ENCODE results near the gene PTPRT. TPM values are rescaled to one million over a fixed set of nuclear protein-coding genes. Genes with fewer than 3 reads are reported as not detected.

Gene PTPRT
- polyA plus RNA-seq, 1 of the 3 experiments (the other 2 are of a cell fraction) = not detected

- Histone ChIP-seq H2AFZ (ENCODE audit: low read depth) (no peak overlapping the region), H3K4me2 (no peak overlapping the region), H3K9me3 (no peaks in the 10 kb centered on the region), H3K27me3 (ENCODE audit: insufficient read depth) (no peaks in the 10 kb centered on the region), H3K9ac (no peak overlapping the region), H3K4me1 (ENCODE audit: control insufficient read depth in 1 of 2, insufficient read depth in 2 of 2, low read depth in 1 of 2, low read length in 1 of 2) (no peaks in the 10 kb centered on the region), H3F3A (replicated peaks; ENCODE audit: insufficient read depth) (no peaks in the 10 kb centered on the region), H3K9me2 (no peaks in the 10 kb centered on the region), H3K79me2 (ENCODE audit: insufficient read depth) (no peaks in the 10 kb centered on the region), H3K4me3 (ENCODE audit: low read depth in 2 of 2, low read length in 1 of 2) (no peak overlapping the region), H4K20me1 (ENCODE audit: insufficient read depth) (no peaks in the 10 kb centered on the region), H3K36me3 (replicated peaks in 1 of 2; ENCODE audit: control insufficient read depth in 1 of 2, insufficient read depth in 2 of 2, low read length in 1 of 2) (no peaks in the 10 kb centered on the region), H3K27ac (ENCODE audit: low read depth in 2 of 2, low read length in 1 of 2) (no peak overlapping the region)
- ChIA-PET POLR2A (no interaction called here), CTCF (no interaction called here)
- no peak for DNase-seq
- WGBS (ENCODE audit: low lambda C conversion rate) = 23% methylated on average over 6 of the region's 6 CpGs
- TF ChIP-seq GATA2 (CRISPR knock-in tag; IDR thresholded peaks at IDR 0.05) (no peak), RAD21 (IDR thresholded peaks at IDR 0.05; ENCODE audit: low read length) (no peak), USF2 (IDR thresholded peaks at IDR 0.05; ENCODE audit: borderline replicate concordance, low read depth, low read length) (no peak), SIN3A (IDR thresholded peaks at IDR 0.05; ENCODE audit: borderline replicate concordance, low read depth, low read length) (no peak), POLR2AphosphoS5 (IDR thresholded peaks at IDR 0.05; ENCODE audit: low read depth, low read length) (no peak)
Observed at GRCh38 chr20:42703744-42704143, 486.0 kb downstream of the PTPRT start.

DNA sequence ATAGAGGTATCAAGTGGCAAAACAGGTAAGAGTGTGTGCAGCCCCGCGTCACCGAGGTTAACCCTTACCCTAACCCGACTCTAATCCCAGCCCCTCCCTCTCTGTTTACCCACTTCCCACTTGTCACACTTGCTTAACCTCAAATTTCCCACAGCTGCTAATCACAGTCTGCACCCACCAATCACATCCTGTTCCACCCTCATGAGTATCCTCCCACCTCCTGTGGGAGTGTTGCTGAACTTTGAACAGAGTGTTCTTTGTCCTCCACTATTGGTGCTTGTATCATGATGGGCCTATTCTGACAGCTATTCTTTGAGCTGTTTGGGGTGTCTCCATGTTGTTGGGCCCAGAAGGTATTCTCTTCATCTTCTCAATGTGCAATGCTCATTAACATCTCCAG lies 487.8 kb downstream of the PTPRT start:
- Histone ChIP-seq H3K4me3 (ENCODE audit: low read depth in 2 of 2, low read length in 1 of 2) (no peak overlapping the region), H3K4me1 (ENCODE audit: control insufficient read depth in 1 of 2, insufficient read depth in 2 of 2, low read depth in 1 of 2, low read length in 1 of 2) (no peaks in the 10 kb centered on the region), H3K79me2 (ENCODE audit: insufficient read depth) (no peaks in the 10 kb centered on the region), H3K36me3 (replicated peaks in 1 of 2; ENCODE audit: control insufficient read depth in 1 of 2, insufficient read depth in 2 of 2, low read length in 1 of 2) (no peaks in the 10 kb centered on the region), H3K27me3 (ENCODE audit: insufficient read depth) (no peaks in the 10 kb centered on the region), H2AFZ (ENCODE audit: low read depth) (no peak overlapping the region), H3K9me3 (no peaks in the 10 kb centered on the region), H3K9ac (no peak overlapping the region), H3K27ac (ENCODE audit: low read depth in 2 of 2, low read length in 1 of 2) (no peak overlapping the region), H3K4me2 (no peak overlapping the region), H4K20me1 (ENCODE audit: insufficient read depth) (no peaks in the 10 kb centered on the region), H3F3A (replicated peaks; ENCODE audit: insufficient read depth) (no peaks in the 10 kb centered on the region), H3K9me2 (no peaks in the 10 kb centered on the region)
- ChIA-PET POLR2A (no interaction called here), CTCF (no interaction called here)
- WGBS (ENCODE audit: low lambda C conversion rate) = 20% methylated on average over 4 of the region's 4 CpGs
- no peak for TF ChIP-seq RCOR1 (IDR thresholded peaks at IDR 0.05; ENCODE audit: low read length)
- TF ChIP-seq SMC3 (IDR thresholded peaks at IDR 0.05; ENCODE audit: low read depth, low read length) = no peak
- no peak for TF ChIP-seq TCF12 (IDR thresholded peaks at IDR 0.05)
- DNase-seq = no peak

GRCh38 chr20:42700372-42700771 lies 489.3 kb downstream of the PTPRT start:
- no peaks in the 10 kb centered on the region for H3K79me2 ChIP-seq (ENCODE audit: insufficient read depth)
- no peaks in the 10 kb centered on the region for H3F3A ChIP-seq (replicated peaks; ENCODE audit: insufficient read depth)
- no peaks in the 10 kb centered on the region for H4K20me1 ChIP-seq (ENCODE audit: insufficient read depth)
- ChIA-PET CTCF (no interaction called here), POLR2A (no interaction called here)
- no peaks in the 10 kb centered on the region for H3K27me3 ChIP-seq (ENCODE audit: insufficient read depth)
- H3K4me3 ChIP-seq (ENCODE audit: low read depth in 2 of 2, low read length in 1 of 2) = no peak overlapping the region
- no peak overlapping the region for H3K27ac ChIP-seq (ENCODE audit: low read depth in 2 of 2, low read length in 1 of 2)
- no peaks in the 10 kb centered on the region for H3K9me3 ChIP-seq
- H2AFZ ChIP-seq (ENCODE audit: low read depth) = no peak overlapping the region
- 49% methylated on average over 8 of the region's 8 CpGs for WGBS (ENCODE audit: low lambda C conversion rate)
- H3K9me2 ChIP-seq = no peaks in the 10 kb centered on the region
- H3K4me1 ChIP-seq (ENCODE audit: control insufficient read depth in 1 of 2, insufficient read depth in 2 of 2, low read depth in 1 of 2, low read length in 1 of 2) = no peaks in the 10 kb centered on the region
- DNase-seq = no peak
- no peak overlapping the region for H3K9ac ChIP-seq
- H3K36me3 ChIP-seq (replicated peaks in 1 of 2; ENCODE audit: control insufficient read depth in 1 of 2, insufficient read depth in 2 of 2, low read length in 1 of 2) = no peaks in the 10 kb centered on the region
- no peak overlapping the region for H3K4me2 ChIP-seq
- no peak for TF ChIP-seq ELF1 (IDR thresholded peaks at IDR 0.05)
- no peak for TF ChIP-seq EP300 (IDR thresholded peaks at IDR 0.05; ENCODE audit: borderline replicate concordance in 1 of 2, low read depth in 1 of 2, low read length in 1 of 2)
- TF ChIP-seq RCOR1 (IDR thresholded peaks at IDR 0.05; ENCODE audit: low read length) = no peak
- no peak for TF ChIP-seq SMC3 (IDR thresholded peaks at IDR 0.05; ENCODE audit: low read depth, low read length)
- TF ChIP-seq NFIC (IDR thresholded peaks at IDR 0.05; ENCODE audit: borderline replicate concordance) = no peak
- TF ChIP-seq SIN3A (IDR thresholded peaks at IDR 0.05; ENCODE audit: borderline replicate concordance, low read depth, low read length) = no peak
- no peak for TF ChIP-seq MXI1 (IDR thresholded peaks at IDR 0.05; ENCODE audit: low read depth, low read length)
- TF ChIP-seq ZBTB33 (IDR thresholded peaks at IDR 0.05; ENCODE audit: borderline replicate concordance, low read depth) = no peak
- TF ChIP-seq CHD2 (IDR thresholded peaks at IDR 0.05; ENCODE audit: low read length, partially characterized antibody) = no peak
- no peak for TF ChIP-seq FOSL2 (IDR thresholded peaks at IDR 0.05; ENCODE audit: borderline replicate concordance, low read depth)
- no peak for TF ChIP-seq FOXM1 (IDR thresholded peaks at IDR 0.05; ENCODE audit: low read depth)
- TF ChIP-seq FOXJ3 (CRISPR knock-in tag; IDR thresholded peaks at IDR 0.05) = no peak
- TF ChIP-seq, protein P1, sequence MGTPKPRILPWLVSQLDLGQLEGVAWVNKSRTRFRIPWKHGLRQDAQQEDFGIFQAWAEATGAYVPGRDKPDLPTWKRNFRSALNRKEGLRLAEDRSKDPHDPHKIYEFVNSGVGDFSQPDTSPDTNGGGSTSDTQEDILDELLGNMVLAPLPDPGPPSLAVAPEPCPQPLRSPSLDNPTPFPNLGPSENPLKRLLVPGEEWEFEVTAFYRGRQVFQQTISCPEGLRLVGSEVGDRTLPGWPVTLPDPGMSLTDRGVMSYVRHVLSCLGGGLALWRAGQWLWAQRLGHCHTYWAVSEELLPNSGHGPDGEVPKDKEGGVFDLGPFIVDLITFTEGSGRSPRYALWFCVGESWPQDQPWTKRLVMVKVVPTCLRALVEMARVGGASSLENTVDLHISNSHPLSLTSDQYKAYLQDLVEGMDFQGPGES (IDR thresholded peaks at IDR 0.05; ENCODE audit: low read depth, low read length) = no peak
- TF ChIP-seq, protein P2, sequence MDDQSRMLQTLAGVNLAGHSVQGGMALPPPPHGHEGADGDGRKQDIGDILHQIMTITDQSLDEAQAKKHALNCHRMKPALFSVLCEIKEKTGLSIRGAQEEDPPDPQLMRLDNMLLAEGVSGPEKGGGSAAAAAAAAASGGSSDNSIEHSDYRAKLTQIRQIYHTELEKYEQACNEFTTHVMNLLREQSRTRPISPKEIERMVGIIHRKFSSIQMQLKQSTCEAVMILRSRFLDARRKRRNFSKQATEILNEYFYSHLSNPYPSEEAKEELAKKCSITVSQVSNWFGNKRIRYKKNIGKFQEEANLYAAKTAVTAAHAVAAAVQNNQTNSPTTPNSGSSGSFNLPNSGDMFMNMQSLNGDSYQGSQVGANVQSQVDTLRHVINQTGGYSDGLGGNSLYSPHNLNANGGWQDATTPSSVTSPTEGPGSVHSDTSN (IDR thresholded peaks at IDR 0.05) = no peak
- no peak for TF ChIP-seq MEF2A (IDR thresholded peaks at IDR 0.05; ENCODE audit: borderline replicate concordance, low read depth)

Measured in SK-N-SH (cell line).